Dedifferentiated amniotic fluid mesenchymal stem cell (primary cell): ENCODE data around the gene ZCCHC13.
"Not testable (repeated sequence)": the region's sequence is repeated elsewhere in the genome, so short reads cannot be mapped to it uniquely, and the experiment has no call there.

Source experiments
- DNase-seq: peaks from one replicate; pipeline ENCODE4 v3.0.0-alpha.2; 2016; ENCODE audit errors: extremely low spot score

ZCCHC13 gene

GRCh38 chrX:74321191-74321590, 17.2 kb downstream of the ZCCHC13 start:
- DNase-seq = no peak

GRCh38 chrX:74324131-74324530, 20.2 kb downstream of the ZCCHC13 start:
- DNase-seq = no peak

- no peak for DNase-seq
Measured at GRCh38 chrX:74325130-74326059, 21.4 kb downstream of the ZCCHC13 start.

- no peak for DNase-seq
Measured at GRCh38 chrX:74338852-74339251, 34.9 kb downstream of the ZCCHC13 start.

- DNase-seq = no peak
Measured at GRCh38 chrX:74340051-74340450, 36.1 kb downstream of the ZCCHC13 start.

- not testable (repeated sequence) for DNase-seq
Measured at GRCh38 chrX:74342211-74342610, 38.2 kb downstream of the ZCCHC13 start.

- DNase-seq = peak; percentile 58
Measured at GRCh38 chrX:74343343-74344279, 39.6 kb downstream of the ZCCHC13 start.

- DNase-seq = no peak
Measured at GRCh38 chrX:74344280-74344622, 40.3 kb downstream of the ZCCHC13 start.

GRCh38 chrX:74346088-74346487, 42.1 kb downstream of the ZCCHC13 start:
- DNase-seq = no peak

- DNase-seq = no peak
Measured at GRCh38 chrX:74349387-74349786, 45.4 kb downstream of the ZCCHC13 start.

- no peak for DNase-seq
Measured at GRCh38 chrX:74351760-74352159, 47.8 kb downstream of the ZCCHC13 start.

GRCh38 chrX:74353984-74354383, 50.0 kb downstream of the ZCCHC13 start:
- DNase-seq = no peak
